Activated CD4-positive, alpha-beta memory T cell treated with anti-CD3 and anti-CD28 coated beads, Interleukin-2, amount 10 ng/mL, durations not matched to agents 7 days and 5 days (primary cell): Measurements from ENCODE around the gene NPAS3. TPM values are rescaled to one million over a fixed set of nuclear protein-coding genes. Genes with fewer than 3 reads are reported as not detected.

Experiments
- CTCF ChIA-PET: fragments of 350-600 bp; sonication (Branson Sonifier 250); formaldehyde crosslinking; loops from one replicate; lab custom pipeline; 2021; ENCODE audit warnings: antibody characterized with exemption, inconsistent platforms; lab: Charles Lee
- POLR2A ChIA-PET: fragments of 350-600 bp; sonication (Branson Sonifier 250); formaldehyde crosslinking; loops from one replicate; lab custom pipeline; 2021; ENCODE audit warnings: antibody characterized with exemption; lab: Charles Lee
- DNase-seq: peaks from one replicate; pipeline ENCODE4 v3.0.0-alpha.2; 2020
- H3K27ac Mint-ChIP-seq: one replicate; pipeline ENCODE4 v1.8.0; 2021; ENCODE audit warnings: mild to moderate bottlenecking, mixed read lengths
- H3K27me3 Mint-ChIP-seq: one replicate; pipeline ENCODE4 v1.8.0; 2021; ENCODE audit warnings: mixed read lengths
- H3K36me3 Mint-ChIP-seq: one replicate; pipeline ENCODE4 v1.8.0; 2021; ENCODE audit warnings: low read depth, mixed read lengths
- H3K4me1 Mint-ChIP-seq: one replicate; pipeline ENCODE4 v1.8.0; 2021; ENCODE audit warnings: mixed read lengths
- H3K4me3 Mint-ChIP-seq: one replicate; pipeline ENCODE4 v1.8.0; 2021; ENCODE audit warnings: mild to moderate bottlenecking, mixed read lengths
- H3K9me3 Mint-ChIP-seq: one replicate; pipeline ENCODE4 v1.8.0; 2021; ENCODE audit warnings: mixed read lengths
- total RNA-seq, 2 experiments: library from RNA; stranded (reverse); gene quantifications; one replicate each; pipeline ENCODE4 v1.2.3, GENCODE V29; 2021

The NPAS3 gene
- total RNA-seq, 2 experiments from 2014 or later, result not detected

GRCh38 chr14:33241331-33241730 lies 302.7 kb downstream of the NPAS3 start:
- Mint-ChIP-seq H3K36me3 (no peaks in the 10 kb centered on the region), H3K4me3 (no peak overlapping the region), H3K27ac (no peak overlapping the region), H3K4me1 (no peaks in the 10 kb centered on the region), H3K27me3 (no peaks in the 10 kb centered on the region), H3K9me3 (peaks cover 2% of the 10 kb centered on the region)
- ChIA-PET POLR2A (no interaction called here), CTCF (no interaction called here)
- DNase-seq, result no peak

GRCh38 chr14:33249233-33249820 lies 310.6 kb downstream of the NPAS3 start:
- Mint-ChIP-seq H3K9me3 (peaks cover 4% of the 10 kb centered on the region), H3K27me3 (no peaks in the 10 kb centered on the region), H3K36me3 (no peaks in the 10 kb centered on the region), H3K27ac (no peak overlapping the region), H3K4me1 (no peaks in the 10 kb centered on the region), H3K4me3 (no peak overlapping the region)
- ChIA-PET POLR2A (no interaction called here), CTCF (no interaction called here)
- no peak for DNase-seq

- Mint-ChIP-seq H3K27me3 (no peaks in the 10 kb centered on the region), H3K4me1 (no peaks in the 10 kb centered on the region), H3K9me3 (peaks cover 4% of the 10 kb centered on the region), H3K36me3 (no peaks in the 10 kb centered on the region), H3K4me3 (no peak overlapping the region), H3K27ac (no peak overlapping the region)
- ChIA-PET CTCF (no interaction called here), POLR2A (no interaction called here)
- DNase-seq, result no peak
Observed at GRCh38 chr14:33250963-33251362, 312.3 kb downstream of the NPAS3 start.

GRCh38 chr14:33254342-33254741 lies 315.7 kb downstream of the NPAS3 start:
- Mint-ChIP-seq H3K9me3 (peaks cover 4% of the 10 kb centered on the region), H3K27ac (no peak overlapping the region), H3K27me3 (no peaks in the 10 kb centered on the region), H3K36me3 (no peaks in the 10 kb centered on the region), H3K4me3 (no peak overlapping the region), H3K4me1 (no peaks in the 10 kb centered on the region)
- CTCF ChIA-PET, result no interaction called here
- POLR2A ChIA-PET, result no interaction called here
- DNase-seq, result no peak

DNA sequence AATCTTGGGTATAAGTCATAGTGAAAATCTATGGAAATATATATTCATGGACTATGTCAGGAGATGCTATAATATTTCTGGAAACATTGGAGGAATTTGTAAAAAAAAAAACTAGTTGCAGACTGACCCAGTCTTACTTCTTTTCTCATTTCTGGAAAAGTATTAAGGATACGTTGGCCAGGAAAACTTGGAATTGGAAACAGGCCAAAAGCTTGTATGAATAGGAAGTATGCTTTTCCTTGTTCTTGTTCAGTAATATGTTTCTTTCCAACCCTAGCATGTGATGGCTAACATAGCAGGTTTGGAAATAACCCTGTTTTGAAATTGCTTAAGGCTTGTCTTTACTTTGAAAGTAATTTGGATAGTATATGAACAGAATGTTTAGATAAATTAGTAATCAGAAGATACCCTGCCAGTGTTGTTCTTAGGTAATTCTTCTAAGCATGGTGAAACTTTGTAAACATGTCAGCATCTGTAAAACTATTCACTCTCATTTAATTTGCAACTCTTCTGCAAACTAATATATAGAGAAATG lies 316.2 kb downstream of the NPAS3 start:
- CTCF ChIA-PET, result no interaction called here

GRCh38 chr14:33257796-33258195 lies 319.1 kb downstream of the NPAS3 start:
- H3K27me3 Mint-ChIP-seq, result no peaks in the 10 kb centered on the region
- CTCF ChIA-PET, result no interaction called here

More for the DNA sequence above, 316.2 kb downstream of the NPAS3 start:
- no peak for DNase-seq
- no peaks in the 10 kb centered on the region for H3K4me1 Mint-ChIP-seq
- H3K9me3 Mint-ChIP-seq, result peaks cover 4% of the 10 kb centered on the region
- H3K36me3 Mint-ChIP-seq, result no peaks in the 10 kb centered on the region
- no peak overlapping the region for H3K27ac Mint-ChIP-seq
- H3K27me3 Mint-ChIP-seq, result no peaks in the 10 kb centered on the region
- POLR2A ChIA-PET, result no interaction called here
- no peak overlapping the region for H3K4me3 Mint-ChIP-seq

GRCh38 chr14:33259764-33260163 lies 321.1 kb downstream of the NPAS3 start:
- H3K27ac Mint-ChIP-seq, result no peak overlapping the region
- H3K36me3 Mint-ChIP-seq, result no peaks in the 10 kb centered on the region
- POLR2A ChIA-PET, result no interaction called here
- H3K4me3 Mint-ChIP-seq, result no peak overlapping the region
- no peaks in the 10 kb centered on the region for H3K27me3 Mint-ChIP-seq
- CTCF ChIA-PET, result no interaction called here
- DNase-seq, result no peak
- no peaks in the 10 kb centered on the region for H3K4me1 Mint-ChIP-seq
- H3K9me3 Mint-ChIP-seq, result no peaks in the 10 kb centered on the region

More at GRCh38 chr14:33257796-33258195, 319.1 kb downstream of the NPAS3 start:
- no peaks in the 10 kb centered on the region for H3K36me3 Mint-ChIP-seq
- no peak overlapping the region for H3K27ac Mint-ChIP-seq
- POLR2A ChIA-PET, result no interaction called here
- H3K9me3 Mint-ChIP-seq, result peaks cover 4% of the 10 kb centered on the region
- H3K4me3 Mint-ChIP-seq, result no peak overlapping the region
- no peak for DNase-seq
- H3K4me1 Mint-ChIP-seq, result no peaks in the 10 kb centered on the region

- Mint-ChIP-seq H3K36me3 (no peaks in the 10 kb centered on the region), H3K27me3 (no peaks in the 10 kb centered on the region), H3K4me1 (no peaks in the 10 kb centered on the region), H3K4me3 (no peak overlapping the region), H3K9me3 (no peaks in the 10 kb centered on the region), H3K27ac (no peak overlapping the region)
- DNase-seq, result no peak
- ChIA-PET POLR2A (no interaction called here), CTCF (no interaction called here)
Observed at GRCh38 chr14:33271216-33271615, 332.5 kb downstream of the NPAS3 start.

DNA sequence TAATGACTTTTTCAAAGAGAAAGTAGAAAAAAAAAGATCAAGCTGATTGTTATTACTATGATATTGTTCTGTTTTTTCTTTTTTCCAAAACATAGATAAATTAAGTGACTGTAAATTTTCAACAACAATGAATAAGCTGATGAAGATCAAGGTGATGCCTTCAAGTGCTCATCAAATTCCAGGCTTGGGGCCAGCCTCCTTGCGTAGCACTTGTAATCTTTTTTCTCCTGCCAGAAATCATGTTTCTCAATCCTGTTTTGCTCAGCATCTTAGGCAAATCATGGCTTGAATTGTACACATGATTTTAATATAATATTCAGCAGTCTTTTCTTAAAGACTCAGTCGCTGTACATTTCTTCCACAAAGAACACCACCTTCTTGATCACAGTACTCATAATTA lies 333.2 kb downstream of the NPAS3 start:
- Mint-ChIP-seq H3K4me3 (no peak overlapping the region), H3K4me1 (no peaks in the 10 kb centered on the region), H3K27me3 (no peaks in the 10 kb centered on the region), H3K27ac (no peak overlapping the region), H3K9me3 (no peaks in the 10 kb centered on the region), H3K36me3 (no peaks in the 10 kb centered on the region)
- POLR2A ChIA-PET, result no interaction called here
- DNase-seq, result no peak
- CTCF ChIA-PET, result no interaction called here

DNA sequence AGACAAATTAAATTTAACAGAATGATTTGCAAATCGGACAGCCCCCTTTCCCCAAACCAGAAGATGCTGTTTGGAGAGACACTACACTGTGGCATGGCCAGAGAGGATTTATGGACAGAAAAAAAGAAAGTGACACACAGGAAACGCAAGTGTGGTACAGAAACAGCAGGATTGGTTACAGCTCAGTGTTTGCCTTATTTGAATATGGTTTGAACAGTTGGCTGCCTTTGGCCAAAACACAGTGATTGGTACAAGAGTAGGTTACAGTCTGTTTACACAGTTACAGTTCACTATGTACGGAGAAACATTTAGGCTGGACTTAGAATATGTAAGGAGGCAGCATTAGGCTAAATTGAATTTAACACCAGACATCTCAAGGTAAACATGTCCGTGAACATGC lies 335.3 kb downstream of the NPAS3 start:
- Mint-ChIP-seq H3K4me1 (no peaks in the 10 kb centered on the region), H3K4me3 (no peak overlapping the region), H3K27me3 (no peaks in the 10 kb centered on the region), H3K9me3 (peaks cover 6% of the 10 kb centered on the region), H3K27ac (no peak overlapping the region), H3K36me3 (no peaks in the 10 kb centered on the region)
- ChIA-PET CTCF (no interaction called here), POLR2A (no interaction called here)
- no peak for DNase-seq

DNA sequence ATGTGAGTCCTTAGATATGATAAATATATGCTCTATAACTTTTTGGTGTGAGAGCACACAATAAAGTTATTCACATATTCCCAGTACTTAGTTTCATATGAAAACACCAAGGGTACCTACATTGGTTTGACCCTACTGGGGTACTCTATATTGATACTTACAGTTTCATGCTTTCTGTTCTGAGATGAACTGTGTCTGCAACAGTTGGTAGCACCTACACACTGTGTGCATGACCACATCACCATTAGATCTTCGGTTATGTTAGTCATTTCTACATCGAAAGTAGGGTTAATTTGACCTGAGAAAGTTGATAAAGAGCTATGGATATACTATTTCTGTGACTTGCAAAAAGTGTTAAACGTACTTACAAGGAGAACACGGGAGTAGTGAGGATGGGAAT lies 337.2 kb downstream of the NPAS3 start:
- H3K27me3 Mint-ChIP-seq, result no peaks in the 10 kb centered on the region
- H3K9me3 Mint-ChIP-seq, result peaks cover 6% of the 10 kb centered on the region
- no peak overlapping the region for H3K27ac Mint-ChIP-seq
- no peak overlapping the region for H3K4me3 Mint-ChIP-seq
- H3K4me1 Mint-ChIP-seq, result no peaks in the 10 kb centered on the region
- DNase-seq, result no peak
- CTCF ChIA-PET, result no interaction called here
- H3K36me3 Mint-ChIP-seq, result no peaks in the 10 kb centered on the region
- POLR2A ChIA-PET, result no interaction called here

DNA sequence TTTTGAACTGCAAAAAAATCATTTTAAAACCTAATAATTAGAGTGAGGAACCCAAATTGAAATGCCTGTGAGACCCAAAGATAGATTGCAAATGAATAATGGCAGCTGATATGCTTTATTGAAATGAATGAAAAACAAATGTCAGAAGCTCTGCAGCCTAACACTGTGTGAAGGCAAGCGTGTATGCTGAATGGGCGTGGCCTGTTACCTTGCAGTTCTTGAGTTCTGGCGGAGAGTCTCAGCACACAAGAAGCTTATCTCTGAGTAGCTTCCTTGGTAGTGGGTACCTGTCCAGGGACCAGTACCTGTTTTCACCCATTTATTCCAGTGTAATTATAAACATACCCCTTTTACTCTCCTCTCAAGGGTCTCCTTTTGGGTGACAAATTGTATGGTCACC lies 341.2 kb downstream of the NPAS3 start:
- no peak overlapping the region for H3K27ac Mint-ChIP-seq
- POLR2A ChIA-PET, result no interaction called here
- no peaks in the 10 kb centered on the region for H3K4me1 Mint-ChIP-seq
- no peak for DNase-seq
- peaks cover 6% of the 10 kb centered on the region for H3K9me3 Mint-ChIP-seq
- no peaks in the 10 kb centered on the region for H3K27me3 Mint-ChIP-seq
- CTCF ChIA-PET, result no interaction called here
- no peaks in the 10 kb centered on the region for H3K36me3 Mint-ChIP-seq
- H3K4me3 Mint-ChIP-seq, result no peak overlapping the region

DNA sequence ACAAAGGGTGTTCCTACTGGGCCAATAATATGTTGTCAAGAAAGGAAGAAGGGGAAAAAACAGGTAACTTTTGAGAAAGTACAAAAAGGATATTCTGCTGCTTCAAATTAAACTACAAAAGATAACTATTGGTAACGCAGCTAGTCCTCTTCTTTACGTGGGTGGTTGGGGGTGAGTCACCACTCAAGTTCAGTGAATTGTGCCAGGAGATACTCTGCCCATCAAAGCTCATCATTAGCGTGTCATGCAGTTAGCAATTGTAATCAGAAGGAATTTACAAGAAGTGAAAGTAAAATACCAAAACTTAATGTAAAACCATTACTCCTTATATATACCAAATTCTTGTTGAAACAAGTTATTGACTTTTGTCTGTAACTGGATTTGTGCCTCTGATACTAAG lies 342.0 kb downstream of the NPAS3 start:
- Mint-ChIP-seq H3K36me3 (no peaks in the 10 kb centered on the region), H3K27ac (no peak overlapping the region), H3K9me3 (peaks cover 6% of the 10 kb centered on the region), H3K27me3 (no peaks in the 10 kb centered on the region), H3K4me1 (no peaks in the 10 kb centered on the region), H3K4me3 (no peak overlapping the region)
- POLR2A ChIA-PET, result no interaction called here
- CTCF ChIA-PET, result no interaction called here
- no peak for DNase-seq
